Liver (tissue), 9 donors: ENCODE data around the gene SH3BP5L. TPM values are rescaled to one million over a fixed set of nuclear protein-coding genes. Genes with fewer than 3 reads are reported as not detected.
A peak's percentile ranks its signal among the peaks of the same experiment; 100 is the strongest.

Source experiments
- DNase-seq: peaks from one replicate; pipeline ENCODE4 v3.0.0-alpha.2; 2017; ENCODE audit warnings: low spot score
- H3K27ac ChIP-seq, 2 donors: one replicate each; pipeline ENCODE4 v1.7.0; 2013; ENCODE audit warnings: inconsistent platforms in 2 of 2, low read length in 2 of 2, control low read depth in 1 of 2, low read depth in 1 of 2, mild to moderate bottlenecking in 1 of 2
- H3K27me3 ChIP-seq, 4 donors: one replicate each; pipeline versions ENCODE4 v1.6.1 to v1.7.0; 2013; ENCODE audit warnings: low read length in 3 of 4, inconsistent platforms in 1 of 4, mild to moderate bottlenecking in 1 of 4, moderate library complexity in 1 of 4; ENCODE audit not compliant: control insufficient read depth in 4 of 4, insufficient read depth in 4 of 4
- H3K36me3 ChIP-seq, 4 donors: one replicate each; pipeline versions ENCODE4 v1.6.1 to v1.7.0; 2013; ENCODE audit warnings: low read length in 3 of 4, mild to moderate bottlenecking in 3 of 4, low read depth in 1 of 4, moderate library complexity in 1 of 4; ENCODE audit not compliant: control insufficient read depth in 4 of 4, insufficient read depth in 3 of 4
- H3K4me1 ChIP-seq, 4 donors: one replicate each; pipeline versions ENCODE4 v1.6.1 to v1.7.0; 2013; ENCODE audit warnings: low read length in 3 of 4, mild to moderate bottlenecking in 3 of 4, moderate library complexity in 1 of 4; ENCODE audit not compliant: control insufficient read depth in 4 of 4, insufficient read depth in 4 of 4
- H3K4me3 ChIP-seq, 3 donors: one replicate each; pipeline versions ENCODE4 v1.6.1 to v1.7.0; 2013; ENCODE audit warnings: low read length in 3 of 3, control low read depth in 1 of 3, low read depth in 1 of 3, mild to moderate bottlenecking in 1 of 3
- H3K9ac ChIP-seq, 2 donors: one replicate each; pipeline ENCODE4 v1.7.0; 2013; ENCODE audit warnings: low read length in 2 of 2, mild to moderate bottlenecking in 2 of 2, moderate library complexity in 2 of 2, control low read depth in 1 of 2, low read depth in 1 of 2
- H3K9me3 ChIP-seq, 4 donors: one replicate each; pipeline versions ENCODE4 v1.6.1 to v1.7.0; 2013; ENCODE audit warnings: low read length in 3 of 4; ENCODE audit not compliant: control insufficient read depth in 4 of 4
- FOXA1 ChIP-seq: IDR thresholded peaks from 2 replicates; pipeline ENCODE4 v1.6.1; 2016; ENCODE audit warnings: antibody characterized with exemption
- FOXA2 ChIP-seq: IDR thresholded peaks from 2 replicates; pipeline ENCODE4 v1.6.1; 2016; ENCODE audit warnings: antibody characterized with exemption
- GABPA ChIP-seq, 2 donors: IDR thresholded peaks in 1 of 2; conservative IDR thresholded peaks in 1 of 2; 2 replicates each; pipeline ENCODE4 v1.6.1; 2016; ENCODE audit warnings: antibody characterized with exemption in 2 of 2, mild to moderate bottlenecking in 1 of 2, moderate library complexity in 1 of 2
- HNF4A ChIP-seq, 2 donors: conservative IDR thresholded peaks; 2 replicates each; pipeline ENCODE4 v1.6.1; 2016; ENCODE audit warnings: antibody characterized with exemption in 2 of 2, mild to moderate bottlenecking in 2 of 2
- JUND ChIP-seq, 2 donors: IDR thresholded peaks; 2 replicates each; pipeline ENCODE4 v1.6.1; 2016; ENCODE audit warnings: antibody characterized with exemption in 2 of 2
- RAD21 ChIP-seq, 2 donors: IDR thresholded peaks; 2 replicates each; pipeline ENCODE4 v1.6.1; 2016; ENCODE audit warnings: antibody characterized with exemption in 2 of 2, mild to moderate bottlenecking in 2 of 2
- RXRA ChIP-seq, 2 donors: IDR thresholded peaks; 2 replicates each; pipeline ENCODE4 v1.6.1; 2017 to 2018; ENCODE audit warnings: antibody characterized with exemption in 2 of 2, mild to moderate bottlenecking in 1 of 2
- SP1 ChIP-seq: IDR thresholded peaks from 2 replicates; pipeline ENCODE4 v1.6.1; 2018; ENCODE audit warnings: antibody characterized with exemption, mild to moderate bottlenecking
- YY1 ChIP-seq: IDR thresholded peaks from 2 replicates; pipeline ENCODE4 v1.6.1; 2016; ENCODE audit warnings: antibody characterized with exemption, mild to moderate bottlenecking
- WGBS: extraction: QIAGEN DNeasy Blood & Tissue Kit; methylation state at CpG from one replicate; pipeline ENCODE4 v1.1.7; 2013; 5-methylcytosine and 5-hydroxymethylcytosine counted together
- polyA plus RNA-seq, 2 donors: library from polyadenylated mRNA; stranded (reverse) in 1 of 2; unstranded in 1 of 2; fragments of 200-250 nt in 1 of 2; fragments of >200 nt in 1 of 2; fragmentation: Nextera tagmentation in 1 of 2; extraction: Ambion mirVana in 1 of 2; gene quantifications; one replicate each; pipeline versions ENCODE4 v1.2.1 to v1.2.3, GENCODE V29; 2013 to 2015
- total RNA-seq, 2 donors: library from RNA; depleted of rRNA; stranded (reverse); fragments of >200 nt; gene quantifications; one replicate each; pipeline ENCODE4 v1.2.3, GENCODE V29; 2014
- TF ChIP-seq, protein P1 (sequence below): fragments of 150-350 bp; IDR thresholded peaks from 2 replicates; pipeline ENCODE4 v1.5.1; 2017; ENCODE audit warnings: improper control_type of control experiment, low read depth, low read length; ENCODE audit not compliant: missing input control
- TF ChIP-seq, protein P2 (sequence below): IDR thresholded peaks from 2 replicates; pipeline ENCODE4 v1.6.1; 2016; ENCODE audit warnings: antibody characterized with exemption
- TF ChIP-seq, protein P3 (sequence below): IDR thresholded peaks from 2 replicates; pipeline ENCODE4 v1.6.1; 2016; ENCODE audit warnings: antibody characterized with exemption, mild to moderate bottlenecking
- TF ChIP-seq, protein P4 (sequence below): IDR thresholded peaks from 2 replicates; pipeline ENCODE4 v1.6.1; 2016; ENCODE audit warnings: antibody characterized with exemption
- donor health status: healthy.
- donor health status: healthy.
- donor health status: healthy.
- donor health status: healthy.
- donor health status: healthy.

The SH3BP5L gene
- total and polyA plus RNA-seq, 4 donors: 1.5 to 16.4 (median 12.4) TPM

DNA sequence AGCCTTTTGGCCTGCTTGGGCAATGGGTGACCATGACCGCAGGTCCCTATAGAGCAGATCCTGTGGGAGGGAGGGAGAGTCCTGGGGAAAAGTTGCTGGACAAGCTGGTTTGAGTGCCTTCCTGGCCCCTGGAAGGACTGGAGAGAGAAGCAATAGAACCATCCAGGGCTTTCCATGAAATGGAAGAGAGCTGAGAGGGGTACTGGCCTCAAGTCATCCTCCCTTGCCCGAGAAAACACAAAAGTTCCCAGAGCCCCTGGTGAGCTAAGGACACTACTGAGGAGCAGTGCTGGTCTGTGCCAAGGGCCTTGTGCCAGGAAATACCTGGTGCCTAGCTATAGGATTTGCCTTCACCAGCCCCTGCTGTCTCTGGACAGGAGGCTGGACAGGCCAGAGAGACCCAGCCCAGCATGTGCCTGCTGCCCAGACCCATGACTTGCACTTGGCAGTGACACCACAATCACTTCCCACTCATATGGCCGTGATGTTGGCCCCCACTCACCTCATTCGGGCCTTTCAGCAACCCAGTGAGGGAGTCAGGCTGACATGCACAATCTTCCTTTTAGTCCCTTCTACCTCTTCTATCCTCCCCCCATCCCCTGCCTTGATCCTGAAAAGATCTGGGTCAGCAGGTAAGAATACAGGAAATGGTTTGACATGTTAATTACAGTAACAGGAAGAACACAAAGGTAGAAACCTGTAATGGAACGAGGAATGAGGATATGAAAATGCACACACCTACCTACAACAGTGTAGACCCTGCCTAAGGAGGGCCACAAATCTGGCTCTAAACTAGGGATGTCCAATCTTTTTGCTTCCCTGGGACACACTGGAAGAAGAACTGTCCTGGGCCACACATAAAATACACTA lies 7.0 kb downstream of the SH3BP5L start:
- no peak for TF ChIP-seq RAD21 (IDR thresholded peaks at IDR 0.05)
- no peak for TF ChIP-seq FOXA1
- TF ChIP-seq SP1: no peak
- TF ChIP-seq, protein P1, sequence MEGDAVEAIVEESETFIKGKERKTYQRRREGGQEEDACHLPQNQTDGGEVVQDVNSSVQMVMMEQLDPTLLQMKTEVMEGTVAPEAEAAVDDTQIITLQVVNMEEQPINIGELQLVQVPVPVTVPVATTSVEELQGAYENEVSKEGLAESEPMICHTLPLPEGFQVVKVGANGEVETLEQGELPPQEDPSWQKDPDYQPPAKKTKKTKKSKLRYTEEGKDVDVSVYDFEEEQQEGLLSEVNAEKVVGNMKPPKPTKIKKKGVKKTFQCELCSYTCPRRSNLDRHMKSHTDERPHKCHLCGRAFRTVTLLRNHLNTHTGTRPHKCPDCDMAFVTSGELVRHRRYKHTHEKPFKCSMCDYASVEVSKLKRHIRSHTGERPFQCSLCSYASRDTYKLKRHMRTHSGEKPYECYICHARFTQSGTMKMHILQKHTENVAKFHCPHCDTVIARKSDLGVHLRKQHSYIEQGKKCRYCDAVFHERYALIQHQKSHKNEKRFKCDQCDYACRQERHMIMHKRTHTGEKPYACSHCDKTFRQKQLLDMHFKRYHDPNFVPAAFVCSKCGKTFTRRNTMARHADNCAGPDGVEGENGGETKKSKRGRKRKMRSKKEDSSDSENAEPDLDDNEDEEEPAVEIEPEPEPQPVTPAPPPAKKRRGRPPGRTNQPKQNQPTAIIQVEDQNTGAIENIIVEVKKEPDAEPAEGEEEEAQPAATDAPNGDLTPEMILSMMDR: no peak
- TF ChIP-seq, protein P2, sequence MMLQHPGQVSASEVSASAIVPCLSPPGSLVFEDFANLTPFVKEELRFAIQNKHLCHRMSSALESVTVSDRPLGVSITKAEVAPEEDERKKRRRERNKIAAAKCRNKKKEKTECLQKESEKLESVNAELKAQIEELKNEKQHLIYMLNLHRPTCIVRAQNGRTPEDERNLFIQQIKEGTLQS: no peak
- TF ChIP-seq JUND (IDR thresholded peaks at IDR 0.05): no peak
- TF ChIP-seq RXRA (IDR thresholded peaks at IDR 0.05): no peak
- H3K9me3 ChIP-seq: no peaks in the 10 kb centered on the region
- no peak overlapping the region for H3K27ac ChIP-seq
- H3K9ac ChIP-seq: no peak overlapping the region
- no peaks in the 10 kb centered on the region for H3K27me3 ChIP-seq
- peaks cover 8 to 36% (median 26%) of the 10 kb centered on the region in 4 donors for H3K36me3 ChIP-seq
- H3K4me1 ChIP-seq: peaks cover 7 to 27% (median 20%) of the 10 kb centered on the region in 4 donors
- no peak overlapping the region for H3K4me3 ChIP-seq
- no peak for DNase-seq
- WGBS: 87% methylated on average over 5 of the region's 5 CpGs

DNA sequence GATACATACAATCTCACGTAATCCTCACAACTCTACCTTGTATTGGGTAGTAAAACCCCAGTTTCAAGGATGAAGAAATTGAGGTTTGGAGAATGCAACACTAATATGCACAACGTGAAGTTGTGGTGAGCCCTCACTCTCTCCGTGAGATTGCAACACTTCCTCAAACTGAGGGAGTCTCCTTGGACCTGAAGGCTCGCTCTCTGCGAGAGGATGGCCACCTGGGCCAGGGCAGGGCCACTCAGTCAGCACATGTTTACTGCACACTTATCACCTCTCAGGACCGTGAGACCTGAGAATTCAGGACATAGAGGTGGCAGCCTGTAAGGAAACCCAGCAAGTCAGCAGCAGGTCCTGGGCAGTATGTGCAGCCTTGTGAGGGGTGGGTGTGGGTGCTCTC lies 8.7 kb downstream of the SH3BP5L start:
- Histone ChIP-seq H3K36me3 (peaks cover 10 to 43% (median 25%) of the 10 kb centered on the region in 4 donors), H3K4me3 (no peak overlapping the region), H3K27ac (no peak overlapping the region), H3K9me3 (no peaks in the 10 kb centered on the region), H3K4me1 (peaks cover 6 to 17% (median 10%) of the 10 kb centered on the region in 4 donors), H3K27me3 (no peaks in the 10 kb centered on the region), H3K9ac (no peak overlapping the region)
- TF ChIP-seq JUND (IDR thresholded peaks at IDR 0.05) (no peak), RAD21 (IDR thresholded peaks at IDR 0.05) (no peak), YY1 (no peak), GABPA (IDR thresholded peaks at IDR 0.05 in 1 of 2, conservative IDR thresholded peaks at IDR 0.05 in 1 of 2) (no peak), FOXA2 (no peak), RXRA (IDR thresholded peaks at IDR 0.05) (no peak), HNF4A (conservative IDR thresholded peaks at IDR 0.05) (no peak), SP1 (no peak)
- TF ChIP-seq, protein P3, sequence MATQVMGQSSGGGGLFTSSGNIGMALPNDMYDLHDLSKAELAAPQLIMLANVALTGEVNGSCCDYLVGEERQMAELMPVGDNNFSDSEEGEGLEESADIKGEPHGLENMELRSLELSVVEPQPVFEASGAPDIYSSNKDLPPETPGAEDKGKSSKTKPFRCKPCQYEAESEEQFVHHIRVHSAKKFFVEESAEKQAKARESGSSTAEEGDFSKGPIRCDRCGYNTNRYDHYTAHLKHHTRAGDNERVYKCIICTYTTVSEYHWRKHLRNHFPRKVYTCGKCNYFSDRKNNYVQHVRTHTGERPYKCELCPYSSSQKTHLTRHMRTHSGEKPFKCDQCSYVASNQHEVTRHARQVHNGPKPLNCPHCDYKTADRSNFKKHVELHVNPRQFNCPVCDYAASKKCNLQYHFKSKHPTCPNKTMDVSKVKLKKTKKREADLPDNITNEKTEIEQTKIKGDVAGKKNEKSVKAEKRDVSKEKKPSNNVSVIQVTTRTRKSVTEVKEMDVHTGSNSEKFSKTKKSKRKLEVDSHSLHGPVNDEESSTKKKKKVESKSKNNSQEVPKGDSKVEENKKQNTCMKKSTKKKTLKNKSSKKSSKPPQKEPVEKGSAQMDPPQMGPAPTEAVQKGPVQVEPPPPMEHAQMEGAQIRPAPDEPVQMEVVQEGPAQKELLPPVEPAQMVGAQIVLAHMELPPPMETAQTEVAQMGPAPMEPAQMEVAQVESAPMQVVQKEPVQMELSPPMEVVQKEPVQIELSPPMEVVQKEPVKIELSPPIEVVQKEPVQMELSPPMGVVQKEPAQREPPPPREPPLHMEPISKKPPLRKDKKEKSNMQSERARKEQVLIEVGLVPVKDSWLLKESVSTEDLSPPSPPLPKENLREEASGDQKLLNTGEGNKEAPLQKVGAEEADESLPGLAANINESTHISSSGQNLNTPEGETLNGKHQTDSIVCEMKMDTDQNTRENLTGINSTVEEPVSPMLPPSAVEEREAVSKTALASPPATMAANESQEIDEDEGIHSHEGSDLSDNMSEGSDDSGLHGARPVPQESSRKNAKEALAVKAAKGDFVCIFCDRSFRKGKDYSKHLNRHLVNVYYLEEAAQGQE: no peak
- TF ChIP-seq, protein P4, sequence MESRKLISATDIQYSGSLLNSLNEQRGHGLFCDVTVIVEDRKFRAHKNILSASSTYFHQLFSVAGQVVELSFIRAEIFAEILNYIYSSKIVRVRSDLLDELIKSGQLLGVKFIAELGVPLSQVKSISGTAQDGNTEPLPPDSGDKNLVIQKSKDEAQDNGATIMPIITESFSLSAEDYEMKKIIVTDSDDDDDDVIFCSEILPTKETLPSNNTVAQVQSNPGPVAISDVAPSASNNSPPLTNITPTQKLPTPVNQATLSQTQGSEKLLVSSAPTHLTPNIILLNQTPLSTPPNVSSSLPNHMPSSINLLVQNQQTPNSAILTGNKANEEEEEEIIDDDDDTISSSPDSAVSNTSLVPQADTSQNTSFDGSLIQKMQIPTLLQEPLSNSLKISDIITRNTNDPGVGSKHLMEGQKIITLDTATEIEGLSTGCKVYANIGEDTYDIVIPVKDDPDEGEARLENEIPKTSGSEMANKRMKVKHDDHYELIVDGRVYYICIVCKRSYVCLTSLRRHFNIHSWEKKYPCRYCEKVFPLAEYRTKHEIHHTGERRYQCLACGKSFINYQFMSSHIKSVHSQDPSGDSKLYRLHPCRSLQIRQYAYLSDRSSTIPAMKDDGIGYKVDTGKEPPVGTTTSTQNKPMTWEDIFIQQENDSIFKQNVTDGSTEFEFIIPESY: no peak
- peak; percentile 23 for DNase-seq
- WGBS: 85% methylated on average over 6 of the region's 6 CpGs
